Bronchial epithelial cell (primary cell): ENCODE measurements around the gene ARHGAP10. TPM values are rescaled to one million over a fixed set of nuclear protein-coding genes. Genes with fewer than 3 reads are reported as not detected.
A peak's percentile ranks its signal among the peaks of the same experiment; 100 is the strongest.

Experiments
- DNase-seq: peaks from one replicate; pipeline ENCODE4 v3.0.0-alpha.2; 2010; ENCODE audit warnings: low read depth
- FAIRE-seq: peaks from 2 replicates; lab custom pipeline; 2011; peaks lifted over from hg19 to GRCh38; lab: Jason Lieb, UNC
- H3K27me3 ChIP-seq: 2 replicates; pipeline ENCODE4 v1.5.1; 2011; ENCODE audit warnings: low read length; ENCODE audit not compliant: control insufficient read depth, insufficient read depth
- H3K36me3 ChIP-seq: 2 replicates; pipeline ENCODE4 v1.5.1; 2011; ENCODE audit warnings: low read length; ENCODE audit not compliant: control insufficient read depth, insufficient read depth
- H3K4me3 ChIP-seq: 2 replicates; pipeline ENCODE4 v1.5.1; 2011; ENCODE audit warnings: mild to moderate bottlenecking, low read depth, low read length, control low read depth
- total RNA-seq: library from RNA; depleted of rRNA; stranded (reverse); fragments of >200 nt; gene quantifications from 2 replicates; pipeline ENCODE4 v1.2.1, GENCODE V29; 2014
- TF ChIP-seq, protein P1 (sequence below): IDR thresholded peaks from 2 replicates; pipeline ENCODE4 v1.5.1; 2011; ENCODE audit warnings: mild to moderate bottlenecking, moderate library complexity, low read length, control low read depth, inconsistent platforms; ENCODE audit not compliant: insufficient read depth, severe bottlenecking

Gene ARHGAP10
- total RNA-seq, 1 donor from 2014 or later = 8.4 TPM

DNA sequence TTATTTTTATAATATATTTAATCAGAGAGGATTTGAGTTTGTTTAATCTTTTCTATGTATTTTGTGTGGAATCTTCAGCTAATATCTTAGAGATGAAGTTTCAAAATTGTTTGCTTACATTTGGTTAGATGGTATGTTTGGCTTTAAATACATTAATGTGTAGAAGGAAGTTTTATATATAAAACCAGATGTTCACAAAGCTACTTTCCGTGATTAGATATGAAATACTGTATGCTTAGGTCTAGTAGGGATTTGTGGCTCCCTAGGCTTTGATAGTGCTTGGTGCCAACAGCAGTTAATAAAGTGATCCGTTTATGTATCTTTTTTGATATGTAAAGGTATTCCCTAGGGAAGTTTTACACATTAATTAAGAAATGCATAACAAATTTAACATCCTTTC lies 223.0 kb downstream of the ARHGAP10 start:
- Histone ChIP-seq H3K4me3 (no peak overlapping the region), H3K27me3 (no peaks in the 10 kb centered on the region), H3K36me3 (no peaks in the 10 kb centered on the region)
- FAIRE-seq (no peak), DNase-seq (no peak)
- TF ChIP-seq, protein P1, sequence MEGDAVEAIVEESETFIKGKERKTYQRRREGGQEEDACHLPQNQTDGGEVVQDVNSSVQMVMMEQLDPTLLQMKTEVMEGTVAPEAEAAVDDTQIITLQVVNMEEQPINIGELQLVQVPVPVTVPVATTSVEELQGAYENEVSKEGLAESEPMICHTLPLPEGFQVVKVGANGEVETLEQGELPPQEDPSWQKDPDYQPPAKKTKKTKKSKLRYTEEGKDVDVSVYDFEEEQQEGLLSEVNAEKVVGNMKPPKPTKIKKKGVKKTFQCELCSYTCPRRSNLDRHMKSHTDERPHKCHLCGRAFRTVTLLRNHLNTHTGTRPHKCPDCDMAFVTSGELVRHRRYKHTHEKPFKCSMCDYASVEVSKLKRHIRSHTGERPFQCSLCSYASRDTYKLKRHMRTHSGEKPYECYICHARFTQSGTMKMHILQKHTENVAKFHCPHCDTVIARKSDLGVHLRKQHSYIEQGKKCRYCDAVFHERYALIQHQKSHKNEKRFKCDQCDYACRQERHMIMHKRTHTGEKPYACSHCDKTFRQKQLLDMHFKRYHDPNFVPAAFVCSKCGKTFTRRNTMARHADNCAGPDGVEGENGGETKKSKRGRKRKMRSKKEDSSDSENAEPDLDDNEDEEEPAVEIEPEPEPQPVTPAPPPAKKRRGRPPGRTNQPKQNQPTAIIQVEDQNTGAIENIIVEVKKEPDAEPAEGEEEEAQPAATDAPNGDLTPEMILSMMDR = no peak

DNA sequence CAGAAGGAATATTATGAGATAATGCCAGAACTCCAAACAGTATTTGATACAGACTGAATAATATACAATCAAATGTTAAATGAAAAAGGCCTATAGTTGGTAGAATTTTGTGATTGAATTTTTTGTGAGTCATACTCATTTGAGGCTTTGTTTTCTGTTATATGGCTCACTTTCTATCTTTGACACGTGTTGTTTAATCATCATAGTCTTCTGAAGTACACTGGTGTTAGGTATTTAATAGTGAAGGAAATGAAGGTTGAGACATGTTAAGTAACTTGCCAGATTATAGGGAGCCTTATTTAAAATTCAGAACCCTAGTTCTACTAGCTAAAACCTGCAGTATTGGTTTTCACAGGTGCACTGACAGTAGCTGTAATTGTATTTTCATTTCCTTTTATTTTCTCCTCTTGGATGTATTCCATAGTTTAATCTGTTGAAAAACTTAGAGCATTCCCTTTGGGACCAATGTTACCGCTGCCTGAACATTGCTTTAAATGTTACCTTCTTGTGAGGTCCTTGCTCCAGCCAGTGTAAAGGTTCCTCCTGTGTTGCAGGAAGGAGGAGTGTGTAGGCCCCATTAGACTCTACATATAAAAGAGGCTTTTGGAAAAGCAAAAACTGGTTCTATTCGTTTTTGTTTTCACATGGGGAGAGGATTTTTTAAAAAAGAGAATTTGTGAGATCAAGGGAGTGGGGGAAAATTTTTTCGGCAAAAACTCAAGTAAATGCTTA lies 224.1 kb downstream of the ARHGAP10 start:
- Histone ChIP-seq H3K36me3 (no peaks in the 10 kb centered on the region), H3K27me3 (no peaks in the 10 kb centered on the region), H3K4me3 (no peak overlapping the region)
- peak; percentile 77 for DNase-seq
- no peak for FAIRE-seq
- TF ChIP-seq, protein P1 = no peak

DNA sequence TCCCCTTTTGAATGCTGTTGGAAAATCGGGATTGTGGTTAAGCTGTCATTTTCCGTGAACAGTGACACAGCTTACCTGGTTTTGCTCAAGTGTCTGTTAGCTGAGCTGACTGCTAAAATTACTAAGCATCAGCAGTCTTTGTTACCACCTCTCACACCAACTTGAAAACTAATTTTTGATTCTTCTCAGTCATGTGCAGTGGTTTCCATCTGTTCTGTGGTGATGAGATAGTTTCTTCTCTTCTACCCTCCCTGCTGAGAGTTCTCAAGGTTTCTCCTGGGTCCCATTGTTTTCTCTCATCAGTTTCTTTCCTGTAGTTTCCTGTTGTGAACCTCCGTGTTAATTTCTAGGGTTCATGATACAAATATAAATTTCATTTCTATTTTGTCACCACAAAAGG lies 225.6 kb downstream of the ARHGAP10 start:
- FAIRE-seq = no peak
- TF ChIP-seq, protein P1 = no peak

DNA sequence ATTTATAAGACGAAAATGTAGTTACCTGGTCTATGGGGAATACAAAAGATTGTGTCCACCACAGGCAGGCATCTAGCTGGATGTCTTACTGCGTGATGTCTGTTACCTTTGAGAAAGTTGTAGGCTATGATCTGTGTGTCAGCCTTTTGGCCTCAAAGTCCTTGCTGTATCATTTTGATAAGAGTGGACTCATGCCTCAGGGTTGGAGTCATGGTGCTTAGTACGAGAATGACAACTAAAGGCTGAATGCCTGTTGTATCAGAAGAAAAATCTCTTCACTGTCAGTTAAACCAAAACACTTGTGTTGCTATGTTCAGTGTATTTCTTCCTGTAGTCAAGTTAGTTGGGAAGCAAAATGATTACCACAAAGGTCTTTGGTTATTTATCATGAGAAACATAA lies 226.2 kb downstream of the ARHGAP10 start:
- H3K36me3 ChIP-seq = no peaks in the 10 kb centered on the region
- H3K4me3 ChIP-seq = no peak overlapping the region
- TF ChIP-seq, protein P1 = no peak
- FAIRE-seq = no peak
- H3K27me3 ChIP-seq = no peaks in the 10 kb centered on the region
- no peak for DNase-seq

More for the DNA sequence above, 225.6 kb downstream of the ARHGAP10 start:
- H3K36me3 ChIP-seq = no peaks in the 10 kb centered on the region
- DNase-seq = no peak
- H3K27me3 ChIP-seq = no peaks in the 10 kb centered on the region
- H3K4me3 ChIP-seq = no peak overlapping the region

DNA sequence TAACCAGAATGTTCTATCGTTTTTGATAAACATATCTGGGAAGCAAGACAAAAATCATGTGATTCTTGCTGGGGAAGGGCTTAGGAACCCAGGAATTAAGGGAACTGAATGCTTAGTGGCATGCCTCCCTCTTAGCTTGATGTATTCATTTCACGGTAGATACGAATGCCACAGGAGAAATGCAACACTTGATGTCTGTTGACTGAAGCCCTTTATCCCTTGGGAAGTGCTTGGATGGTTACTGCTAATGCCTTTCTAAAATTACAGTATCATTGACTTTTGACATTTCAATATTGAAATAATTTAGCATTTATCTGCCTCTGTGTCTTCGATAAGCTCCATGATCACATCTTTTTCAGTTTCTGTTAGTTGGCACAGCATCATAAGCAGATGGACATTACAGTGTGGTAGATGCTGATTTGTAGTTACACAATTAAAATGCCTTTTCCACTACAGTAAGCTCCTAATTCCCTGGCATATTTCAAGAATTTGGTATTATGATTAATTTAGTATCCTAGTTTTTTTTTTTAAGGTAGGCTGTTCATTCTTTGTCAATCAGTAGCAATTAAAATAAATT lies 226.7 kb downstream of the ARHGAP10 start:
- TF ChIP-seq, protein P1 = no peak
- DNase-seq (no peak), FAIRE-seq (no peak)
- H3K4me3 ChIP-seq = no peak overlapping the region
- no peaks in the 10 kb centered on the region for H3K36me3 ChIP-seq
- H3K27me3 ChIP-seq = no peaks in the 10 kb centered on the region
